Osteocyte (in vitro differentiated cells): Measurements from ENCODE around the gene HECW1. TPM values are rescaled to one million over a fixed set of nuclear protein-coding genes. Genes with fewer than 3 reads are reported as not detected.

Experiments used
- DNase-seq: peaks from one replicate; pipeline ENCODE4 v3.0.0; 2021; ENCODE audit warnings: mixed read lengths; ENCODE audit not compliant: unreplicated experiment; ENCODE audit errors: extremely low spot score
- H3K27ac Mint-ChIP-seq: one replicate; pipeline ENCODE4 v1.8.0; 2021; ENCODE audit warnings: mild to moderate bottlenecking, mixed read lengths; ENCODE audit not compliant: unreplicated experiment
- H3K27me3 Mint-ChIP-seq: one replicate; pipeline ENCODE4 v1.8.0; 2021; ENCODE audit warnings: mixed read lengths; ENCODE audit not compliant: unreplicated experiment
- H3K36me3 Mint-ChIP-seq: one replicate; pipeline ENCODE4 v1.8.0; 2021; ENCODE audit warnings: mixed read lengths; ENCODE audit not compliant: unreplicated experiment
- H3K4me1 Mint-ChIP-seq: one replicate; pipeline ENCODE4 v1.8.0; 2021; ENCODE audit warnings: mixed read lengths; ENCODE audit not compliant: unreplicated experiment
- H3K4me3 Mint-ChIP-seq: one replicate; pipeline ENCODE4 v1.8.0; 2021; ENCODE audit warnings: mild to moderate bottlenecking, moderate library complexity, mixed read lengths; ENCODE audit not compliant: unreplicated experiment
- H3K9me3 Mint-ChIP-seq: one replicate; pipeline ENCODE4 v1.8.0; 2021; ENCODE audit warnings: mixed read lengths; ENCODE audit not compliant: unreplicated experiment
- total RNA-seq: library from RNA; stranded (reverse); gene quantifications from 2 replicates; pipeline ENCODE4 v1.2.1, GENCODE V29; 2021
- TF ChIP-seq, protein P1 (sequence below): fragments of 200-600 bp; sonication (generic); IDR thresholded peaks from 2 replicates; pipeline ENCODE4 v1.5.0; 2021; ENCODE audit warnings: antibody characterized with exemption, mild to moderate bottlenecking, moderate library complexity

Gene HECW1
- total RNA-seq, 1 donor from 2014 or later, result 0.16 TPM

DNA sequence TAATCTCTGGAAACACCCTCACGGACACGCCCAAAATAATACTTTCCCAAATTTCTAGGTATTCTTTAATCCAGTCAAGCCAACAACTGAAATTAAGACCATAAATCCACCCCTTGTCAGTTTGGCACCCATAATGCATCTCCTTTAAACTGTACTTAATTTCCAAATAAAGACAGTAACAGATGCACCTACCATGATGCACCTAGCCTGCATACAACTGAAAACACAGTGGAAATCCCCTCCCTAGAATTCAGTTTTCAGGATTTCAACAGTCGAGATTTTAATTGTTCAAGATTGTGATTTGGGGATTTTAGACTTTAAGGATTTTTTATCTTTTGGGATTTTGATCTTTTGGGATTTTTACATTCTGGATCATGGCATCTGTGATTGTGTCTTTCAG, 487.6 kb downstream of the HECW1 start:
- H3K4me3 Mint-ChIP-seq, result no peak overlapping the region
- TF ChIP-seq, protein P1, sequence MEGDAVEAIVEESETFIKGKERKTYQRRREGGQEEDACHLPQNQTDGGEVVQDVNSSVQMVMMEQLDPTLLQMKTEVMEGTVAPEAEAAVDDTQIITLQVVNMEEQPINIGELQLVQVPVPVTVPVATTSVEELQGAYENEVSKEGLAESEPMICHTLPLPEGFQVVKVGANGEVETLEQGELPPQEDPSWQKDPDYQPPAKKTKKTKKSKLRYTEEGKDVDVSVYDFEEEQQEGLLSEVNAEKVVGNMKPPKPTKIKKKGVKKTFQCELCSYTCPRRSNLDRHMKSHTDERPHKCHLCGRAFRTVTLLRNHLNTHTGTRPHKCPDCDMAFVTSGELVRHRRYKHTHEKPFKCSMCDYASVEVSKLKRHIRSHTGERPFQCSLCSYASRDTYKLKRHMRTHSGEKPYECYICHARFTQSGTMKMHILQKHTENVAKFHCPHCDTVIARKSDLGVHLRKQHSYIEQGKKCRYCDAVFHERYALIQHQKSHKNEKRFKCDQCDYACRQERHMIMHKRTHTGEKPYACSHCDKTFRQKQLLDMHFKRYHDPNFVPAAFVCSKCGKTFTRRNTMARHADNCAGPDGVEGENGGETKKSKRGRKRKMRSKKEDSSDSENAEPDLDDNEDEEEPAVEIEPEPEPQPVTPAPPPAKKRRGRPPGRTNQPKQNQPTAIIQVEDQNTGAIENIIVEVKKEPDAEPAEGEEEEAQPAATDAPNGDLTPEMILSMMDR, result no peak
- H3K4me1 Mint-ChIP-seq, result peaks cover 13% of the 10 kb centered on the region
- H3K27me3 Mint-ChIP-seq, result no peaks in the 10 kb centered on the region
- H3K27ac Mint-ChIP-seq, result no peak overlapping the region
- no peak for DNase-seq
- H3K9me3 Mint-ChIP-seq, result peaks cover 9% of the 10 kb centered on the region
- peaks cover 24% of the 10 kb centered on the region for H3K36me3 Mint-ChIP-seq

DNA sequence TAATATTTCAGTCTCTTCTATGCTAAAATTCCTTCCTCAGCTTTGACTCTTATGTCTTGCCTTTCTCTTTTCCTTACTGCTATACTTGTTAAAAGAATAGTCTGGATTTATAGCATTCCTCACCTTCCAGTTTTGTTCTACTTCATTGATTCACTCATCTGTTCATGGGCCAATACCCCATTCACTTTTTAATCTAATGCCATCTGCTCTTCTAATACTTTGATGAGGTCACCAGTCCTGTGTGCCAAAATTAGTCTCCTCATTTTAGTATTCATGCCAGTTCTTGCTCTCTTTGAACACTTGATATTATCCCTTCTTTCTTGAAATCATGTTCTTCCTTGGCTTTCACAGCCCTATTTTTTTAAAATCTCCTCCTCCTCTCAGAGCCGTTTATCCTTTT, 489.8 kb downstream of the HECW1 start:
- peaks cover 16% of the 10 kb centered on the region for H3K9me3 Mint-ChIP-seq
- H3K4me3 Mint-ChIP-seq, result no peak overlapping the region
- no peaks in the 10 kb centered on the region for H3K4me1 Mint-ChIP-seq
- H3K27me3 Mint-ChIP-seq, result no peaks in the 10 kb centered on the region
- H3K27ac Mint-ChIP-seq, result no peak overlapping the region
- DNase-seq, result no peak
- H3K36me3 Mint-ChIP-seq, result peaks cover 27% of the 10 kb centered on the region
- TF ChIP-seq, protein P1, result no peak

DNA sequence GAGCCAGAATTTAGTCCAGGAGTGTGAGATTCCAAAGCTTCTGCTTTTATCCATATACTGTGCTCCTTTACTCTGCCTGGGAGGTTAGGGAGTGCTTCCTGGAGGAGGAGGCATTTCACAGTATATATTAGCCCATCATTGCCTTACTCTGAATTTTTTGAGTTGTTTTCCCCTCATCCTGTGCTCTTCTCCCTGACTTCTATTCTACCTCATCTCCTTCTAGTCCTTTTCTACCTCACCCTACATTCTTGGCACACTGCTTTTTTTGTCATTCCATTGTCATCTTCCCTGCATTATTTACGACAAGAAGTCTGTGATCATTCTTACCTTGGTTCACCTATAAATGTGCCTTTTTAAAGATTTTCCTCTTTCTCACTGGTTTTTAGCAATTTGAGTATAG, 491.8 kb downstream of the HECW1 start:
- H3K36me3 Mint-ChIP-seq, result peaks cover 30% of the 10 kb centered on the region
- no peak for DNase-seq
- H3K4me3 Mint-ChIP-seq, result no peak overlapping the region
- TF ChIP-seq, protein P1, result no peak
- H3K4me1 Mint-ChIP-seq, result no peaks in the 10 kb centered on the region
- no peaks in the 10 kb centered on the region for H3K27me3 Mint-ChIP-seq
- no peak overlapping the region for H3K27ac Mint-ChIP-seq
- peaks cover 16% of the 10 kb centered on the region for H3K9me3 Mint-ChIP-seq

DNA sequence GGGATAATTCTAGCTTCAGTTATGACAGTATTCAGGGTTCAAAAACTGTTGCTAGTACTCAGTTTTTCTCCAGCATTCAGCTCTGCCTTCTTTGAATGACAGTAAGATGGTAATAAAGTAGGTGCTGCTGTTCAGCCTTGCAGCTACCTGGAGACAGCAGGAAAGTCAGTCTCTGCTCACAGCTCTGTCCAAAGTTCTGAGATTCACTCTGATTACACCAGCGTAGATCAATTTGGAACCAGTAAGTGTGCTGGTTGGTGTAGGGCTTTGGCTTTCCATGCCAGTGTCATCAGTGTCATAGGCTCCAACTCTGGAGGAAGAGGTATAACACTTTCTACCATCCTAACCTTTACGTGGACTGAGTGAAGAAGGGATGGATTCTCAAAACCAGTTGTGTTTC, 496.6 kb downstream of the HECW1 start:
- DNase-seq, result no peak
- H3K36me3 Mint-ChIP-seq, result peaks cover 36% of the 10 kb centered on the region
- no peaks in the 10 kb centered on the region for H3K27me3 Mint-ChIP-seq
- H3K4me3 Mint-ChIP-seq, result no peak overlapping the region
- H3K27ac Mint-ChIP-seq, result no peak overlapping the region
- peaks cover 16% of the 10 kb centered on the region for H3K4me1 Mint-ChIP-seq
- H3K9me3 Mint-ChIP-seq, result peaks cover 16% of the 10 kb centered on the region
- TF ChIP-seq, protein P1, result no peak

DNA sequence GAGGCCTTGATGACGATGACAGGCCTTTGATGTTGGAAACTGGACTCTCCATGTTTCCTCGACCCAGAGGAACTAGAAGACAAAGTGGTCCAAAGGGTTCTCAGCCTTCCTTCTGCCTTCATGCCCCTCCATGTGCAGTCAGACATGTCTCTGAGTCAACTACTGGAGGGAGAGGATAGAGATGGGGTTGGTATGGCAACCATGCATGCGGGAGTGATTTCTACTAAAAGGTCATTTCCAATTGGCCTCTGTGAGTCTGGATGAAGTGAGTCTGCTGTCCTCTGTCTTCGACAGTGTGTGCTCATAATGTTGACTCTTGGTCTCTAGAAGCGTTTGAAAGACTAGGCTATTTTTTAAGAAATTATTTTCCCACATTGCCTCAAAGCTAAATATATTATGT, 499.7 kb downstream of the HECW1 start:
- H3K9me3 Mint-ChIP-seq, result no peaks in the 10 kb centered on the region
- TF ChIP-seq, protein P1, result no peak
- no peaks in the 10 kb centered on the region for H3K27me3 Mint-ChIP-seq
- no peak for DNase-seq
- no peak overlapping the region for H3K4me3 Mint-ChIP-seq
- H3K27ac Mint-ChIP-seq, result no peak overlapping the region
- H3K36me3 Mint-ChIP-seq, result peaks cover 29% of the 10 kb centered on the region
- peaks cover 16% of the 10 kb centered on the region for H3K4me1 Mint-ChIP-seq
